GM18505 (cell line): ENCODE results near the gene OR2V1.
A peak's percentile ranks its signal among the peaks of the same experiment; 100 is the strongest.
"Not testable (repeated sequence)": the region's sequence is repeated elsewhere in the genome, so short reads cannot be mapped to it uniquely, and the experiment has no call there.

Experiments
- ATAC-seq: cut with Tn5 transposase; IDR thresholded peaks from one replicate; pipeline ENCODE4 v1.9.1; 2021; ENCODE audit not compliant: unreplicated experiment
- POLR2A ChIP-seq: IDR thresholded peaks from 4 replicates; pipeline ENCODE4 v1.6.1; 2011; ENCODE audit warnings: borderline replicate concordance; ENCODE audit not compliant: insufficient read depth, insufficient read length; ENCODE audit errors: extremely low read depth

Gene OR2V1

DNA sequence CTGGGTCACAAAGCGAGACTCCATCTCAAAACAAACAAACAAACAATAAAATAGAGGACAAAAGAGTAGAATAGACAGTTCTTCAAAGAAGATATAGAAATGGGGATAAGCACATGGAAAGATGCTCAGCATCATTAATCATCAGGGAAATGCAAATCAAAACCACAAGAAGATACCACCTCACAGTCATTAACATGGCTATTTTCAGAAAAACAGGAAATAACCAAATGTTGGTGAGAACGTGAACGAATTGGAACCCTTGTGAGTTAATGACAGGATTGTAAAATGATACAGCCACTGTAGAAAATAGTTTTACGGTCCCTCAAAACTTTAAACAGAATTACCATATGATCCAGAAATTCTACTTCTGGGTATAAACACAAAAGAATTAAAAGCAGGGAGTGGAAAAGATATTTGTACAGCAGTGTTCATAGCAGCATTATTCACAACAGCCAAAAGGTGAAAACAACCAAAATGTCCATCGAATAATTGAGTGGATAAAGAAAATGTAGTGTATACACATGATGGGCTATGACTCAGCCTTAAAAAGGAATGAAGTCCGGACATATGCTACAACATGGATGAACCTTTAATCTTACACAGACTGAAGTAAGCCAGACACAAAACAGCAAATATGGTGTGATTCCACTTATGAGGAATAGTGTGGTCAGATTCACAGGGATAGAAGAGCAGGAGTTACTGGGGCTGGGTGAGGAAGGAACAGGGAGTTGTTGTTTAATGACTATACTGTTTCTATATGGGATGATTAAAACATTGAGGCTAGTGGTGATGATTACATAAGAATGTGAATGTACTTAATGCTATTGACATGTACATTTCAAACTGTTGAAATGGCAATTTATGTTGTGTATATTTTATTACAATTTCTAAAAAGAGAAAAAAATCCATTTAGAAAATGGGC lies 36.1 kb upstream of the OR2V1 start:
- no peak for ATAC-seq
- TF ChIP-seq POLR2A: no peak

DNA sequence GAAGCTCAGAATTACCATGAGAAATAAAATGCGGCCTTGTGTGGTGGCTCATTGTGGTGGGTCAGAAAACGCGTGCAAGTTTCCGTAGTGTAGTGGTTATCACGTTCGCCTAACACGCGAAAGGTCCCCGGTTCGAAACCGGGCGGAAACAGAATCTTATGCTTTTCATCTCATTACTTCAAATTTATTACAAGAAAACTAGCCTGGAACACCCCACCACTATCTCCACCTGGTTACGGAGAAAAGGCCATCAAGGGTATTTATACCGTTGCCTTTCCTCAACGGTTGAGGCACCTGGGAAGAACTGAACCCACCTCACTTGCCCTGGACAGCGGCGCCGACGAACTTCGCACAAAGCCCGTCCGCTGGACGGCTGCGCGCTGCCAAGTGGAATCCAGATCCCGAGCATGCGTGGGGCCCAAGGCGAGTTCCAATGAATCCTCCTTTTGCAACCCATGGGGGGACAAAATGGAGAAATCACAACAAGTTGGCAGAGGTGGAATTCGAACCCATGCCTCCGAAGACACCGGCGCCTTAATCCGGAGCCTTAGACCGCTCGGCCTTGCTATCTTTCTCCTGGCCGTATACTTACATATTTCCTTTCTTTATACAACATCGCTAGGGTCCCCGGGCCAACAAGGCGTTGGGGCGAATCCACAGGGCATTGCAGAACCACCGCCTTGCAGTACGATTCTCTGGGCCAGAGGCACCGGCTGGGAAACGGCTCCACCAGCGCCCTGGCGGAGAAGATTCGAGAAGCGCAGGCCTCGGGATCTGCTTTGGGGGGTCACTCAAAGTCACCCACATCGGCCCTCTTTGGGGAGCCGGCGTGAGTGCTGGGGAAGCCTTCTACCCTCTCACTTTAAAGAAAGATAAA lies 33.3 kb upstream of the OR2V1 start:
- TF ChIP-seq POLR2A: no peak

DNA sequence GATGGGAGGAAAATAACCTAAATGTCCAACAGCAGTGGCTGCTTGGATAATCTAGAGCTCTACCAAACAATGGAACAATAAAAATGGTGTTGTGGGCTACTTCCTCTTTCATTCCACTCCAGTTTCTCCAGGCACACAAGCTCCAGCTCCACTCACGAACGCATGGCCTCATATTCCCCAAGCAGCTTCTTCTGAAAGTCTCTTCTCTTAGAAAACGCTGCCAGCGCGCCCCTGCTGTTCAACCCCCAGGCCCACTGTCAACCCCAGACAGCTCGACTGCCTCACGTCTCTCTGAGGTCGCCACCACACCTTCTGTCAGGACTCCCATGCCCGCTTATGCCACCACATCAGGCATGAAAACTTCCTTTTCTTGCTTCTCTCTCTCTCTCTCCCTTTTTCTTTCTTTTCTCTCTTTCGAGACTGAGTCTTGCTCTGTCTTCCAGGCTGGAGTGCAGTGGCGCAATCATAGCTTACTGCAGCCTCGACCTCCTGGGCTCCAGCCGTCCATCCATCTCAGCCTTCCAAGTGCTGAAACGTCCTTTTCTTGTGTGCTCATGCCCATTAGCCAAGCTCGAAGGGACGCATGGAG lies 32.6 kb upstream of the OR2V1 start:
- no peak for ATAC-seq
- TF ChIP-seq POLR2A: no peak

More for the DNA sequence above, 33.3 kb upstream of the OR2V1 start:
- ATAC-seq: no peak

DNA sequence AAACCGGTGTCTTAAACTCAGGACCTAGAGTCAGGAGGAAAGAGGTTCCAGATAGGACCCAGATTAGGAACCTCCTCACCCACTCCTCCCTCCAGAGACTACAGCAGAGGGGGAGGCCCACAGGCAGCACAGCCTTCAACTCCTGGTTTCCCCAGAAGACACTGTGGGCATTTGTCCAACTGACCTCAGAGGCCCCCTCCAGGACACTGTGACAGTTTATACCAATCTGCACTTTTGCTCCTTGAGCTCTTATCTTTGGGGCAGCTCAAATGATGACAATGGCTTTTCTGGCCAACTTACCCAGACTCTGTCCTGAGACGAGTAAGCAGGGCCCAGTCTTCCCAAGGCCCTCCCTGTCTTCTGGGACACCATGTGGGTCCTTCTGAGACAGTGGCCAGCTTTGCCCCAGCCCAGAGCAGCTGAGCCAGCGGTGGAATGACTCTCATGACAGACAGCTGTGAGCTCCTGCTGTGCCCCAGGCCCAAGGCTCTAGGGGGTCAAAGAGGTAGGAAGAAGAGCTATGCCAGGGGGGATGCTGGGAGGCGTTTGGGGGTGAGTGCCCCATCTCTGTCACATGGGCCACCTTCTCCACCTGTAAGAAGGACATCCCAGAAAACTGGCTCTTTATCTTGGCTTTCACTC lies 30.7 kb upstream of the OR2V1 start:
- no peak for ATAC-seq
- no peak for TF ChIP-seq POLR2A

DNA sequence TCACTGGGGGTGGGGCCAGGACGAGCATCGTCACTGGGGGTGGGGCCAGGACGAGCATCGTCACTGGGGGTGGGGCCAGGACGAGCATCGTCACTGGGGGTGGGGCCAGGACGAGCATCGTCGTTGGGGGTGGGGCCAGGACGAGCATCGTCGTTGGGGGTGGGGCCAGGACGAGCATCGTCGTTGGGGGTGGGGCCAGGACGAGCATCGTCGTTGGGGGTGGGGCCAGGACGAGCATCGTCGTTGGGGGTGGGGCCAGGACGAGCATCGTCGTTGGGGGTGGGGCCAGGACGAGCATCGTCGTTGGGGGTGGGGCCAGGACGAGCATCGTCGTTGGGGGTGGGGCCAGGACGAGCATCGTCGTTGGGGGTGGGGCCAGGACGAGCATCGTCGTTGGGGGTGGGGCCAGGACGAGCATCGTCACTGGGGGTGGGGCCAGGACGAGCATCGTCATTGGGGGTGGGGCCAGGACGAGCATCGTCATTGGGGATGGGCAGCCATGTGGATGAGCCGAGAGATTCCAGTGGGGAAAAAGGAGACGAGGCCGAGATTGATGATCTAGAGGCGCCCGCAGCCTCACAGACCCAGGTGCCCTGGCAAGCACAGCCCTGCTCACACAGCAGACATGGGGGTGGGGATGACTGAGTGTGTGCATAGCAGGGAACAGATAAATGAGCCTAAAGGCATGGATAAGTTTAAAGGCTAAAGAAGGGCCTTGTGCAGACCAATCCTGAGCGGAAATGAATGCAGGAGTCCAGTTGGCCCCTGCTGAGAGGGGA lies 30.0 kb upstream of the OR2V1 start:
- ATAC-seq: not testable (repeated sequence)

DNA sequence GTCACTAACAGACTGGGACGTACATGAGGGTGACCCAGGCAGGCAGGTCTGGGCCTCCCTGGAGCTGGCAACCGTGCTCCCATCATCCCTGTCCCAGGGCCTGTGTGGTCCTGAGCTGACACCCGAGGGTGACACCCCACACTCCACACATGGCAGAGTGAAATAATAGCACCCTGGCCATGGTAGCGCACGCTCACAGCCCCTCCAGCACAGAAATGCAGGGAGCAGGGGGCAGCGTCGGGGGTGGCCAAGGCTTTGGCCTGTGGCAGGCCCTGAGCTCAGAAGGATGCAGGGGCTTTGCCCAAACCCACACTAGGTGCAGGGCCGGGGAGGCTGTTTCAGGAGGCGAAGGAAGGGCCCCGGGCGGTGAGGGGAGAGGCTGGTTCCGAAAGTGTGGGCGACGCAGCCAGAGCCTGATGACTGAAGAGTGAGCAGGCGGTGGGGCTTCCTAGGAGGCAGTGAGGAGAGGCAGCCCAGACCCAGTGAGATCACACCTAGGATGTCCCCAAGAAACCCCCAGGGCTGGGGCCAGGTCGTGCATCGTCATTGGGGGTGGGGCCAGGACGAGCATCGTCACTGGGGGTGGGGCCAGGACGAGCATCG lies 29.3 kb upstream of the OR2V1 start:
- ATAC-seq: peak; percentile 47
- no peak for TF ChIP-seq POLR2A

DNA sequence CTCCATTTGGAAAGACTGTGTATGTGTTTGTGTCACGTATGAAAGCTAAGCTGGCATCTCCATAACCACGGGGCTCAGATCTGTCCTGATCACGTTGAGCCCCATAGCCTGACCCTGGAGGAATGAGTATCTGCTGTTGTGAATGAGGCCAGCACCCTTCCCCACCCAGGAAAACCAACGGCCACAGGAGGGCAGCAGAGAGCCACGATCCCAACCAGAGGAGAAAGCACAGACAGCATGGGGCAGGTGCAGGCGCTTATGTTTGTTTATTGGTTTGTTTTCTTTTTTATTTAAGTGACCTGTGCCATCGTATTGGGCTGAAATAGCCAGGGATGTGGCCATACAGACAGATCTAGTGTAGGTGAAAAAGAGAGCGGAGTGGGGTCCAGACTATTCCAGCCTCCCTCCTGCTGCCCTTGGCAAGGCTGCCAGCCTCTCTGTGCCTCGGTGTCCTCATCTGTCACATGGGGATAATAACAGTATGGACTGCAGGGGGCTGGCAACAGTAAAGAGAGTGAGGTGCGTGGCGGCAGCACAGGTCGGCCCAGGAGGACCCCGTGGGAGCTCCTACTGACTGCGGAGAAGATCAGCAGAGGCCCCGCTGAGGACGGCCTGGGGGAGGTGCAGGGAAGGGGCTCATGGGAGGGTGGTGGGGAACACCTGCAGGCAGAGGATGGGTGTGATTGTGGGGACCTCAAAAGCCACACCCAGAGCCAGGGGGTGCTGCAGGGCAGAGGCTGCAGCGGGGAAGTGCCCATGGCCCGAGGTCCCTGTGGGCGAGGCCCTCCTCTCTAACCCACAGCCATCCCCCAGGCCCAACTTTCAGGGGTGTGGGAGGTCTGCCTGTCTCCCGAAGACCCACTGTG lies 28.6 kb upstream of the OR2V1 start:
- peak; percentile 63 for ATAC-seq
- no peak for TF ChIP-seq POLR2A

DNA sequence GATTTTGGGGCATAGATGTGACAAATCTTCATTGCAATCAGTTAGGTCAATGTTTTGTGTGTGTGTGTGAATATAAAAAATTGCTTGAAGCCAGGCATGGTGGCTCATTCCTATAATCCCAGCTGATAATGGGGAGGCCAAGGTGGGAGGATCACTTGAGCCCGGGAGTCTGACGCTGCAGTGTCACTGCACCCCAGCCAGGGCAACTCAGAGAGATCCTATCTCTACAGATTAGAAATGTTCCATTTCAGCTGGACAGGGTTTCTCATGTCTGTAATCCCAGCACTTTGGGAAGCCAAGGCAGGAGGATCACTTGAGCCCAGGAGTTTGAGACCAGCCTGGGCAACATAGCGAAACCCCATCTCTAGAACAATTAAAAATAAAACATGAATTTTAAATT lies 27.9 kb upstream of the OR2V1 start:
- no peak for ATAC-seq
- TF ChIP-seq POLR2A: no peak

DNA sequence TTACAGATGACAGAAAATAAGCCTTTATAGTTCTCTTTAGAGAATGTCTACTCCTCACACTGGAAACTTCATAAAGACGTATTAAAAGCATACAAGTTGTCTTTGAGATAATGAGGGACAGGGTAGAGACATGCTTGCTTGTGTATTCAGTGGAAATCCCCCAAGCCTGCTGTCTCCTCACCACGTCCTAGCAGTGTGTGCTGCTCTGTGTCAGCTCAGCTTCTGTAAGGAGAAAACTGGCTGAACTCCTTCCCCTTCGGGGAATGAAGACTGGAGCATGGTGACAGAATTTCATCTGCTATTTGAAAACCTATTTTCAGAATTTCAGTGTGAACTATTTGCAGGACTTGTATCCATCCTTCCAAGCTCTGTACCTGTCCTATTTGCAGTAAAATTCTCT lies 25.8 kb upstream of the OR2V1 start:
- ATAC-seq: no peak
- TF ChIP-seq POLR2A: no peak

DNA sequence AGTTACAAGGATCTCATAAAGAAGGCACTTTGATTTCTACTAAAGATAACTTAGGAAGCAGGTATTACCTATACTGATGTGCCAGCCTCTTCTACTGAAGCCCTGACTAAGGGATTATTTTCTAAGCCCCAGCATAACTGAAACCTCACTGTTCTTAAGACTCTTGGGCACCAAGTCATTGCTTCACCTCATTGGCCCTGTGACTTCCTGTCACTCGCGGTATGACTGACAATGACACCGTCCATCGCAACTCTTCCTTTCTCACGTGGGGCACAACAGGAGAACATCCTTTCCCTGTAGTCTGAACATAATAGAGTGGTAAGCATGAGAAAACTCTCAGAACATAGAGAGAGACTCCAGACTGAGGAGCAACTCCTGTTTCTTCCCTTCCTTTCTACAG lies 22.8 kb upstream of the OR2V1 start:
- ATAC-seq: no peak
- no peak for TF ChIP-seq POLR2A

DNA sequence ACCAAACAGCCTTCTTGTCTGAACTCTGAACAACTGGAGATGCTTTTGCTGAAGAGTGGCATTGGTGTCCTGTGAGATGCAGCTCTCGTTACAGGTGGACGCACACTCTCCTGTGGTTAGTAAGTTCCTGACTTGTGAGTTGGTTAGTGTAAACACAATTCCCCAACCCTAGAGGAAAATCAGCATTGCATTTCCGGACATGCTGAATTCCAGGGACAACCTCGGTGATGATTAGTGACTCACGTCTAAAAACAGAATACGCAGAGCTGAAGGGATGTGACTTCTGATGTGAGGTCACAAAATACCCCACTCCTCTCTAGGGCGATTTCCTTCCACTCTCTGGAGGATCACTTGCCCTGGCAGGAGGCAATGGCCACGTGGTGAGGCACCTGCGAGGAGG lies 21.4 kb upstream of the OR2V1 start:
- no peak for ATAC-seq
- TF ChIP-seq POLR2A: no peak
